Panc1 (cell line): ENCODE measurements around the gene ZDHHC13. TPM values are rescaled to one million over a fixed set of nuclear protein-coding genes. Genes with fewer than 3 reads are reported as not detected.

Source experiments
- ATAC-seq: fragments of 200-7000 bp; cut with Tn5 transposase; 2 replicates; pipeline ENCODE4 v1.9.1; 2020; ENCODE audit warnings: mild to moderate bottlenecking, moderate library complexity
- Bru-seq: library from RNA; stranded (reverse); fragments of 400-500 nt; gene quantifications from one replicate; lab custom pipeline; 2021; lab: Mats Ljungman, UMichigan
- BruChase-seq, 2 experiments: library from RNA; stranded (reverse); fragments of 400-500 nt; gene quantifications; one replicate each; lab custom pipeline; 2021; lab: Mats Ljungman, UMichigan
- BruUV-seq: library from RNA; stranded (reverse); fragments of 400-500 nt; replicated peaks from 2 replicates; lab custom pipeline; 2021; lab: Mats Ljungman, UMichigan
- CTCF ChIA-PET: fragments of 300-600 bp; sonication (Branson Sonifier 250); formaldehyde crosslinking; loops from one replicate; lab custom pipeline; 2022; ENCODE audit warnings: antibody characterized with exemption; lab: Charles Lee
- POLR2A ChIA-PET: fragments of 300-600 bp; sonication (Branson Sonifier 250); formaldehyde crosslinking; loops from one replicate; lab custom pipeline; 2022; ENCODE audit warnings: antibody characterized with exemption; lab: Charles Lee
- DNase-seq: peaks from one replicate; pipeline ENCODE4 v3.0.0-alpha.2; 2010; ENCODE audit warnings: low read depth, low spot score
- H3K27ac ChIP-seq: 2 replicates; pipeline ENCODE4 v1.5.1; 2011; ENCODE audit warnings: mild to moderate bottlenecking, low read length, inconsistent platforms
- H3K27me3 ChIP-seq: fragments of 200-500 bp; sonication (Bioruptor generic); 2 replicates; pipeline ENCODE4 v1.6.0; 2014; ENCODE audit warnings: low read length, inconsistent platforms; ENCODE audit not compliant: control insufficient read depth, insufficient read depth
- H3K36me3 ChIP-seq: fragments of 200-500 bp; sonication (Bioruptor generic); 2 replicates; pipeline ENCODE4 v1.5.1; 2014; ENCODE audit warnings: inconsistent platforms, mild to moderate bottlenecking, low read length, moderate library complexity; ENCODE audit not compliant: control insufficient read depth, insufficient read depth
- H3K4me1 ChIP-seq: 2 replicates; pipeline ENCODE4 v1.5.1; 2011; ENCODE audit warnings: inconsistent platforms, mild to moderate bottlenecking, low read length, moderate library complexity; ENCODE audit not compliant: control insufficient read depth, insufficient read depth
- H3K4me3 ChIP-seq, 2 experiments: 2 replicates each; pipeline ENCODE4 v1.5.1; 2011 to 2012; ENCODE audit warnings: low read depth in 2 of 2, low read length in 2 of 2, mild to moderate bottlenecking in 2 of 2, inconsistent platforms in 1 of 2, moderate library complexity in 1 of 2
- H3K9me3 ChIP-seq: fragments of 200-500 bp; sonication (Bioruptor generic); 2 replicates; pipeline ENCODE4 v1.5.1; 2014; ENCODE audit warnings: low read depth, mild to moderate bottlenecking, inconsistent platforms, low read length, moderate library complexity; ENCODE audit not compliant: control insufficient read depth, insufficient read depth
- CTCF ChIP-seq: fragments of 450-650 bp; IDR thresholded peaks from 2 replicates; pipeline ENCODE4 v1.5.1; 2017; ENCODE audit warnings: mild to moderate bottlenecking
- POLR2AphosphoS5 ChIP-seq: IDR thresholded peaks from 2 replicates; pipeline ENCODE4 v1.6.1; 2012; ENCODE audit warnings: mild to moderate bottlenecking, low read depth, low read length, moderate library complexity
- SIN3A ChIP-seq: IDR thresholded peaks from 2 replicates; pipeline ENCODE4 v1.6.1; 2012; ENCODE audit warnings: low read depth, mild to moderate bottlenecking, low read length, moderate library complexity, borderline replicate concordance; ENCODE audit not compliant: insufficient read depth
- TCF7L2 ChIP-seq: IDR thresholded peaks from 2 replicates; pipeline ENCODE4 v1.6.1; 2011; ENCODE audit warnings: mild to moderate bottlenecking, low read depth, low read length, inconsistent platforms
- in situ Hi-C: cut with HindIII; loops from 2 replicates; pipeline ENCODE4 v1.10.0; 2016; ENCODE audit warnings: low sequenced_read_pairs, low pct_unique_long_range_greater_than_20kb
- intact Hi-C: fragments of 100-400 bp; cut with micrococcal nuclease; formaldehyde crosslinking; loops from one replicate; pipeline ENCODE4 v1.10.0; 2022; ENCODE audit not compliant: unreplicated experiment
- long read RNA-seq: library from polyadenylated mRNA; unstranded; transcript quantifications from one replicate; pipeline ENCODE4 v2.0.0, GENCODE V29; 2021; ENCODE audit not compliant: unreplicated experiment
- polyA plus RNA-seq: library from polyadenylated mRNA; unstranded; fragments of >200 nt; gene quantifications from one replicate; pipeline ENCODE4 v1.2.1, GENCODE V29; 2012; ENCODE audit warnings: missing spikeins; ENCODE audit not compliant: insufficient read length
- total RNA-seq: library from RNA; stranded (reverse); gene quantifications from one replicate; pipeline ENCODE4 v1.2.1, GENCODE V29; 2021; ENCODE audit not compliant: unreplicated experiment
- TF ChIP-seq, protein P1 (sequence below), 2 experiments: IDR thresholded peaks; 2 replicates each; pipeline ENCODE4 v1.6.1; 2011 to 2012; ENCODE audit warnings: low read depth in 2 of 2, control low read depth in 1 of 2, low read length in 1 of 2, mild to moderate bottlenecking in 1 of 2, moderate library complexity in 1 of 2; ENCODE audit not compliant: insufficient read depth in 1 of 2

Gene ZDHHC13
- total RNA-seq (24.3 TPM), Bru-seq, nascent RNA (percentile 79 among the genes with signal in this experiment), BruChase-seq, experiment 1, labeled RNA remaining after a 2-hour chase (percentile 79 among the genes with signal in this experiment), BruChase-seq, experiment 2, labeled RNA remaining after a 6-hour chase (percentile 75 among the genes with signal in this experiment)
- polyA plus RNA-seq = 10.7 TPM
- long read RNA-seq, transcript ZDHHC13-201 (16 exons, 2,283 nt) = minor isoform, 11 of 91 reads
- long read RNA-seq, transcript ZDHHC13-202 (17 exons, 2,445 nt) = major isoform, 64 of 91 reads
- long read RNA-seq, partial matches to known transcripts = 5 of 91 reads
- long read RNA-seq, other reads (novel, unspliced or antisense) = 11 of 91 reads

- POLR2A ChIA-PET = no interaction called here
Observed at GRCh38 chr11:19116971-19117759, at the start of gene ZDHHC13. ZDHHC13 (plus strand) TSS chr11:19117168; CDS start chr11:19117250, 82 bp downstream.

More at GRCh38 chr11:19116971-19117759, at the start of gene ZDHHC13:
- in situ Hi-C loops = no loop called here
- TF ChIP-seq CTCF = peak; percentile 77
- no peak for TF ChIP-seq TCF7L2
- TF ChIP-seq, protein P1, sequence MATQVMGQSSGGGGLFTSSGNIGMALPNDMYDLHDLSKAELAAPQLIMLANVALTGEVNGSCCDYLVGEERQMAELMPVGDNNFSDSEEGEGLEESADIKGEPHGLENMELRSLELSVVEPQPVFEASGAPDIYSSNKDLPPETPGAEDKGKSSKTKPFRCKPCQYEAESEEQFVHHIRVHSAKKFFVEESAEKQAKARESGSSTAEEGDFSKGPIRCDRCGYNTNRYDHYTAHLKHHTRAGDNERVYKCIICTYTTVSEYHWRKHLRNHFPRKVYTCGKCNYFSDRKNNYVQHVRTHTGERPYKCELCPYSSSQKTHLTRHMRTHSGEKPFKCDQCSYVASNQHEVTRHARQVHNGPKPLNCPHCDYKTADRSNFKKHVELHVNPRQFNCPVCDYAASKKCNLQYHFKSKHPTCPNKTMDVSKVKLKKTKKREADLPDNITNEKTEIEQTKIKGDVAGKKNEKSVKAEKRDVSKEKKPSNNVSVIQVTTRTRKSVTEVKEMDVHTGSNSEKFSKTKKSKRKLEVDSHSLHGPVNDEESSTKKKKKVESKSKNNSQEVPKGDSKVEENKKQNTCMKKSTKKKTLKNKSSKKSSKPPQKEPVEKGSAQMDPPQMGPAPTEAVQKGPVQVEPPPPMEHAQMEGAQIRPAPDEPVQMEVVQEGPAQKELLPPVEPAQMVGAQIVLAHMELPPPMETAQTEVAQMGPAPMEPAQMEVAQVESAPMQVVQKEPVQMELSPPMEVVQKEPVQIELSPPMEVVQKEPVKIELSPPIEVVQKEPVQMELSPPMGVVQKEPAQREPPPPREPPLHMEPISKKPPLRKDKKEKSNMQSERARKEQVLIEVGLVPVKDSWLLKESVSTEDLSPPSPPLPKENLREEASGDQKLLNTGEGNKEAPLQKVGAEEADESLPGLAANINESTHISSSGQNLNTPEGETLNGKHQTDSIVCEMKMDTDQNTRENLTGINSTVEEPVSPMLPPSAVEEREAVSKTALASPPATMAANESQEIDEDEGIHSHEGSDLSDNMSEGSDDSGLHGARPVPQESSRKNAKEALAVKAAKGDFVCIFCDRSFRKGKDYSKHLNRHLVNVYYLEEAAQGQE (IDR thresholded peaks at IDR 0.05; ENCODE audit: insufficient read depth in 1 of 2, low read depth in 2 of 2, low read length in 1 of 2) = no peak
- TF ChIP-seq POLR2AphosphoS5 = peak; percentile 64
- TF ChIP-seq SIN3A = no peak
- DNase-seq (peak; percentile 72), ATAC-seq (peak; percentile 100)
- Histone ChIP-seq H3K27ac (peak within 1 kb of the TSS; percentile 78), H3K27me3 (peaks cover 2% of the 10 kb centered on the region; the same call in 1 of the 2 replicates), H3K36me3 (no peaks in the 10 kb centered on the region; the same call in 1 of the 2 replicates), H3K4me3 (peak within 1 kb of the TSS; percentile 74 to 85), H3K9me3 (no peaks in the 10 kb centered on the region), H3K4me1 (peaks cover 15% of the 10 kb centered on the region)
- CTCF ChIA-PET = no interaction called here
- no TSS peak for BruUV-seq
- intact Hi-C loops = loop anchor here (5.0 kb wide), 1 partner anchor 40 kb away; no protein-coding TSS in a partner anchor
